CD4-positive, alpha-beta T cell treated with Interferon gamma for 1 hour (primary cell): ENCODE results near the gene FRY.

ENCODE experiments used
- DNase-seq: peaks from one replicate; pipeline ENCODE4 v3.0.0-alpha.2; 2020

The FRY gene

DNA sequence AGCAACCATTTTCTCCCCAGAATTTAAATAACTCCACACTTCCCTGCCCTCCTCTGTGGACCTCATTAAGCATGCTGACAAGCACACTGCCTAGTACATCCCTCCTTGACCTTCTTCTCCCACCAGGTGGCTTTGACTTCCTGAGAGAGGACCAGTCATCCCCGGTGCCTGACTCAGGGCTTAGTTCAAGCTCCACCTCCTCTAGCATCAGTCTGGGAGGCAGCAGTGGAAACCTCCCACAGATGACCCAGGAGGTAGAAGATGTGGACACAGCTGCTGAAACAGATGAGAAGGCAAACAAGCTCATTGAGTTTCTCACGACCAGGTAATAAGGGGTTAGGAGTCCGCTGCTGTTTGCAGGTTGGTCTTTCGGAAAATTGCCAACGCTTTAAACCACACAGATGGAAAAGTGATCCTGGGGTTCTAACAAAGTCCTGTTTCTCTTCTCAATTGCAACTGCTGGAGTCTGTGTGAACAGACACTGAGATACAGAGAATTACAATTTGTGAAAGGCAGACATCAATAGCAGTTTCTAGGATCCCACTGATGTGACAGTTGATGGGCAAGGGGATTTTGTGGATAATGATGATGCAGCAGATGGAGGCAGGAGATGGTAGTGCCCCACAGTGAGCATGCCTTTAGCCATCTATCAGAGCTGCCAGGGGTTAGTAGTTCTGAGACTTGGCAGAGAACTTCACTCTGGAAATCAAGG lies 196.9 kb downstream of the FRY start:
- no peak for DNase-seq

DNA sequence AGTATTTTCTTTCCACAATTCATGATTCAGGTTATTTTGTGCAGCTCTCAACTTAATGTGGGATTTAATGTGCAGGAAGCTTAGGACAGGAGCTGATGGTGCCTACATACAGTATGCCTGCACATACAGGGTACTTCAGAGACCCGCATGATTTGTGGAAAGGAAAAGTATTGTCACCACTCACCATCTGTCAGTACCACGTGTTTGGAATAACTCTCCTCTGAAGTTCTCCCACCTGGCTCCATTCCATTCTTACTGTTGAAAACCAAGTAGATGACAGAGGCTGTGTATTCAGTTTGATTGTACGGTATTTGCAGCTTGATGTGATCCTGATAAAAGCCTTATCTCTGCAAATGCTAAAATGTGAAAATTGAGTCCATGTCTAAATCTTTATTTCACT lies 197.9 kb downstream of the FRY start:
- no peak for DNase-seq

DNA sequence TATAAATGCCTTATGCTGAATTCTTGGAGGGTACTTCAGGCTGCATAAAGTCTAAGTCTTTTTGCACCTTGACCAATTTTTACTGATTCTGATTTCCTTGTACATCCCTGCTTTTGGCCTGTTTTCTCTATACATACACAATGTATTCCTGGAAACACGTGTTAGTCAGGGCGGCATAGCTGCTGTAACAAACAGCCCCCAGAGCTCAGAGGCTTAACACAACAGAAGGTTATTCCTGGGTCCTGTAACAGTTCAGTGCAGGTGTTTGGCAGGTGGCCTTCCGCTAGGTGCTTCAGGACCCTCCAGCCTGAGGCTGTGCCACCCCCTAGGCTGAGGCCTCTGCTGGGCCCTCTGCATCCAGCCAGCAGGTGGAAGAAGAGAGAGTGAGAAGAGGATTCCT lies 200.7 kb downstream of the FRY start:
- DNase-seq: no peak

GRCh38 chr13:32233062-32233461 lies 201.5 kb downstream of the FRY start:
- DNase-seq: no peak

DNA sequence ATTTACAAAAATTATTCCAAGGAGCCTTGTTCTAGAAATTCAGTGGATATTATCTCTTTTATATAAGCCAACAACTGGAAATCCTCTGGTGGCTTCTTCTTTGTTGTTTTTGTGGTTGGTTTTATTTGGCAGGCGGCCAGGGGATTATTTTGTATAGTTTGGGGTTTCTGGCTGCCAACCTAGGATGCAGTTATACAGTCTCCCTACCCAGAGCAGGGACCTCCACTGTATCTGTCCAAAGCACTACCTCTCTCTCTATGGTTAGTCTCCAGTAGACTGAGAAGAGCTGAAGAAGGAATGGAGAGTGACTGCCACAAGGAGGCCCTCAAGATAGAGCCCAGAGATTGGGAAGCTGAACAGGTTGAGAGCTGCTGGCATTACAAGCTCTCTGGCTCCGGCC lies 203.3 kb downstream of the FRY start:
- no peak for DNase-seq

GRCh38 chr13:32237681-32238080 lies 206.1 kb downstream of the FRY start:
- DNase-seq: no peak

GRCh38 chr13:32243695-32244094 lies 212.1 kb downstream of the FRY start:
- no peak for DNase-seq

GRCh38 chr13:32245555-32245954 lies 214.0 kb downstream of the FRY start:
- DNase-seq: no peak

DNA sequence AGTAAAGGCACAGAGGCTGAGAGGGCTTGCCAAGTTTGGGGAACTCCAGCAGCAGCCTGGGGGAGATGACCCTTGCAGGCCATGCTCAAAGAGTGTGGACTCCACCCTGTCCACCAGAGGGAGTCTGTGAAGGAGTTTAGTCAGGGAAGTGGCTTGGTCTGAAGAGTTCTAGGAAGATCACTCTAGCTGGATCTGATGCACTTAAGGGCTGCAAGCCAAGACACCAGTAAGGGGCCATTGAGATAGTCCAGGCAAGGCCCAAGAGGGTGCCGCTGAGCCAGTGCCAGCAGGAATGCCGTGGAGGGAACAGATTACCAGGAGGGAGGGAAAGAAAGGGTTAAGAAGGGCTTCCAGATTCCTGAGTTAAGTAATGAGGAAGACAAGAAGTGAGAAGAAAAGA lies 214.9 kb downstream of the FRY start:
- peak; percentile 13 for DNase-seq

DNA sequence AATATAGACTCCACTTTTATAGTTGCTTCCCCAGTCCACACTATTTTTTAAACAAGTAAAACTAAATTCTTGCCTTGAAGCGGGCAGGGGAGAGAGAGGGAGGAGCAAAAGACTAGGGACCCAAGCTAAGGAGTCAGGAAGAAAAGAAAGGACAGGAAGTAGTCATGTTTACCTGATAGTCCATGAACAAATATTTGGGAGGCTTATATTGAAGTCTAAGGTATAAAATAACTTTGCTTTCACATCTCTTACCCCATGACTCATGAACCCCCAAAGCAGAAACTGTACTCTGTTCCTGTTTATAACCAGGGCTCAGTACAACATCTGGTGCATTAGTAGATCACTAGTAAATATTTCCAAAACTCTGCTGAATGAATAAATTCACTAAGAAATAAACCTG lies 216.3 kb downstream of the FRY start:
- no peak for DNase-seq

DNA sequence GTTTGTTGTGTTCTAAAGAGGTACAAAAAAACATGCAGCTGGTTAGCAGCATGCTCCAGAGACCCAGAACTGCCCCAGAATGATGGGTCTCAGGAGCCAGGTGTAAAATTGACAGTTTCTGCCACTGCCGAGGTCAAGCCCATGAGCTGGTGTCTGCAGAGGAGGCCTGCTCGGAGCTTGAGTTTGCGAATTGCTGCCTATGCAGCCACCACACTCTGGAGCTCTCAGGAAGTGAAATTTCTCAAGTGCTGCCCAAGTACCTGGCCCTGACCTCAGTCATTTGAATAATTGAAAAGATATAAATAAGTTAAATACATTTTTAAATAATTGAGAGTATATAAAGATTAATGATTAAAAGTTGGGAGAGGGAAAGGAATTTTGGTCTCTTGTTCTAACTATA lies 217.2 kb downstream of the FRY start:
- DNase-seq: no peak

GRCh38 chr13:32252812-32253438 lies 221.4 kb downstream of the FRY start:
- DNase-seq: no peak

- no peak for DNase-seq
Observed at GRCh38 chr13:32253911-32254399, 222.4 kb downstream of the FRY start.

- DNase-seq: no peak
Observed at GRCh38 chr13:32254416-32254815, 222.8 kb downstream of the FRY start.

- no peak for DNase-seq
Observed at GRCh38 chr13:32254916-32255723, 223.5 kb downstream of the FRY start.

DNA sequence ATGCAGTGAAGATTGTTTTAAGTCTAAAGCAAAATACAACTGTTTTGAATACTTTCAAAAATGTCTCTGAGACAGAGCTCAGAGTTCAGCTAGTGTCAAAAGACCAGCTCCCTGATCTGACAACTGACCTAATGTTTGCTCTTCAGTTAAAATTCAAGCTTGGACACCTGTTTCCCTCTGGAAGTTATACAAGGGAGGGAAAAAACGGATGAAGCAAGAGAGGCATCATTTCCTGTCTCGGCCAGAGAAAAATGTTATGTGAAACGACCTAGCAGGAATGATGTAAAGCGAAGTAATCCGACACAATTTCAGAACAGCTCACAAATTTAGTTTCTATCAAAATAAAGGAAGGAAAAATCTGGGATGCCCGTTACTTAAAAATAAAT lies 224.1 kb downstream of the FRY start:
- no peak for DNase-seq

GRCh38 chr13:32256243-32256642 lies 224.7 kb downstream of the FRY start:
- no peak for DNase-seq

- DNase-seq: no peak
Observed at GRCh38 chr13:32257649-32258048, 226.1 kb downstream of the FRY start.

GRCh38 chr13:32259116-32259515 lies 227.5 kb downstream of the FRY start:
- no peak for DNase-seq

GRCh38 chr13:32261567-32261966 lies 230.0 kb downstream of the FRY start:
- DNase-seq: no peak

DNA sequence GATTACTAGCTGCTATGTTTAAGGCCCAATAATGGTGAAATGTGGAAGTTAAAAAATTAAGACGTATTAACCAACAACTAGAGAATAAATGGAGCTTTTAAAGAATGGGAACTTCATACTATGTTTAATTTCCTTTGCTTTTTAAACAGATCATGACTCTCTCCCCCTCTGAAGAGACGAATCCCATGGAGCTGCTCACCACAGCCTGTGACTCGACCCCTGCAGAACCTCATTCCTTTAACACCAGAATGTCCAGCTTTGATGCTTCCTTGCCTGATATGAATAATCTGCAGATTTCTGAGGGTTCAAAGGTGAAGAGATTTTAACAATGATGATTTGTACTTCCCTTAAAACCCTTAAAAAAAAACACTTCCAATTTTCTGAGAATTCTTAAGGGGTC lies 230.6 kb downstream of the FRY start:
- no peak for DNase-seq

DNA sequence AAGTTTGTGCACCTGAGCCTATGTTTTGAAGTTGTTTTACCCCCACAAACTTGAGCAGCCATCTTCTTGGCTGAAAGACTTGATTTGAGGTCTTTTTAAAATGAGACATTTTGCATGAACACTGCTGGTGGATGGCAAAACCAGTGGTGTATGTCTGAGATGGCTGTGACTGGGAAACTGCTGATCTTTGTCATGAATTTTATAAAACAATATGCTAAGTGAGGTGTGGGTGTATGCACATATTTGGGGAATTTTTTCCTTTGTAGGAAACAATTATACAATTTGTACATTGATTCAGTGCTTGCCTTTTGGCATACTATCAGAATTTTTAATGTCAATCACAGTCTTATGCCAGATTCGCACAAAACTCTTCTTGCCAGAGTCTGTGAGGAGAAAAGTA lies 231.0 kb downstream of the FRY start:
- no peak for DNase-seq

DNA sequence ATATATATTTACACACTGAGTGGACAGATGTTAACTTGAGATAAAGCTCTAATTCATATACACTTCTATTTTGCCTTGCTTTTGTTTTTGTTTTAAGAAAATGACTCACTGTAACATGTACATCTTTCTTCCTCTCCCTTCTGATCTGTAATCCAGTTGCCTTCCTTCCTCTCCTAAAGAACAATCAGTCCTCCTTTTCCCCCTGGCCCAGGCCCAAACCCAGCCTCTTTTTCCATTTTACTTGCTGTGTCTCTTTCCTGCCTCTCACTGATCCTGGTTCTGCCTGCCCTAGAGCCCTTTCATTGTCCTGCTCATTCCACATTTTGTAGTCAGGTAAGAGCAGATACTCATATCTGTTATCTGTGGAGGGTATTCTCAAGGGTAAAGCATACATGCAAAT lies 232.8 kb downstream of the FRY start:
- no peak for DNase-seq

DNA sequence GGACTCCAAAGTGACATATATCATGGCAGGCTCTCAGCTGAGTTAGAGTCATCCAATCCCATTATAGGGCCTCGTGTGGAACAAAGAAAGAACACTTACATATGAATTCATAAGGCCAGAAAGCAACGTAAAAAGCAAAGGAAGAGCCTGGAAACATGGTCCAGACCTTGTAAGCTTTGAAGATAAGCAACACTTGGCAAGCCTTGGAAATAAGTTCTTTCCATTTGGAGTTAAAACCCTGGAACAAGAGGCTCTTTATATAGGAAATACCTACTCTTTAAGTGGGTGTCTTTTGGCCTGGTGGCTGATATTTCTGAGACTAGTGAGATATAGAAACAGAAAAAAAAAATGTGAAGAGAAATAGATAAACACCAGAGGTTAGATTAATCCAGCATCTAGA lies 234.2 kb downstream of the FRY start:
- no peak for DNase-seq
